GM19099 (cell line): ENCODE data around the gene KCNH1.

Source experiments
- POLR2A ChIP-seq: IDR thresholded peaks from 3 replicates; pipeline ENCODE4 v1.6.1; 2011; ENCODE audit warnings: low read depth; ENCODE audit not compliant: insufficient read length; ENCODE audit errors: extremely low read depth

The KCNH1 gene

GRCh38 chr1:210696709-210697108 lies 437.2 kb downstream of the KCNH1 start:
- no peak for TF ChIP-seq POLR2A

GRCh38 chr1:210695026-210695425 lies 438.9 kb downstream of the KCNH1 start:
- no peak for TF ChIP-seq POLR2A

- TF ChIP-seq POLR2A = no peak
Observed at GRCh38 chr1:210692796-210693195, 441.2 kb downstream of the KCNH1 start.

- no peak for TF ChIP-seq POLR2A
Observed at GRCh38 chr1:210691039-210691610, 442.8 kb downstream of the KCNH1 start.

- no peak for TF ChIP-seq POLR2A
Observed at GRCh38 chr1:210690236-210690635, 443.7 kb downstream of the KCNH1 start.

- no peak for TF ChIP-seq POLR2A
Observed at GRCh38 chr1:210689826-210690225, 444.1 kb downstream of the KCNH1 start.

GRCh38 chr1:210688512-210689234 lies 445.3 kb downstream of the KCNH1 start:
- no peak for TF ChIP-seq POLR2A

- TF ChIP-seq POLR2A = no peak
Observed at GRCh38 chr1:210687582-210688279, 446.2 kb downstream of the KCNH1 start.

- no peak for TF ChIP-seq POLR2A
Observed at GRCh38 chr1:210686841-210687240, 447.1 kb downstream of the KCNH1 start.

- no peak for TF ChIP-seq POLR2A
Observed at GRCh38 chr1:210685295-210685650, 448.7 kb downstream of the KCNH1 start.

- no peak for TF ChIP-seq POLR2A
Observed at GRCh38 chr1:210684466-210685294, 449.3 kb downstream of the KCNH1 start.

GRCh38 chr1:210683403-210684047 lies 450.4 kb downstream of the KCNH1 start:
- no peak for TF ChIP-seq POLR2A

- TF ChIP-seq POLR2A = no peak
Observed at GRCh38 chr1:210681158-210681557, 452.8 kb downstream of the KCNH1 start.

GRCh38 chr1:210678306-210678705 lies 455.6 kb downstream of the KCNH1 start:
- no peak for TF ChIP-seq POLR2A

GRCh38 chr1:210677533-210677932 lies 456.4 kb downstream of the KCNH1 start:
- no peak for TF ChIP-seq POLR2A
